ENCODE measurements around the gene KDM3A. TPM values are rescaled to one million over a fixed set of nuclear protein-coding genes. Genes with fewer than 3 reads are reported as not detected.

Gene KDM3A
- total and polyA plus RNA-seq, 2 experiments from 2014 or later, result 8.9 to 21.8 TPM

GRCh38 chr2:86512034-86512433, 70.9 kb downstream of the KDM3A start:
- Mint-ChIP-seq H3K36me3 (ENCODE audit: low read depth) (peaks cover 18% of the 10 kb centered on the region), H3K27me3 (ENCODE audit: insufficient read depth, low read depth, poor library complexity) (no peaks in the 10 kb centered on the region), H3K9me3 (no peaks in the 10 kb centered on the region), H3K27ac (no peak overlapping the region), H3K4me3 (no peak overlapping the region), H3K4me1 (no peaks in the 10 kb centered on the region)
- DNase-seq (ENCODE audit: low spot score) (peak; percentile 4), ATAC-seq (no peak)
- Histone ChIP-seq H3K27ac (ENCODE audit: low read depth) (no peak overlapping the region), H3K36me3 (ENCODE audit: insufficient read depth) (no peaks in the 10 kb centered on the region), H4K20me1 (replicated peaks; ENCODE audit: insufficient read depth) (peaks cover 3% of the 10 kb centered on the region; the same call in 1 of the 2 replicates), H3K9me2 (ENCODE audit: insufficient read depth) (no peaks in the 10 kb centered on the region), H3K4me2 (no peak overlapping the region), H3F3A (replicated peaks; ENCODE audit: low read depth) (no peaks in the 10 kb centered on the region), H3K27me3 (ENCODE audit: insufficient read depth) (no peaks in the 10 kb centered on the region), H2AFZ (no peak overlapping the region), H3K4me1 (ENCODE audit: insufficient read depth) (no peaks in the 10 kb centered on the region), H3K79me2 (replicated peaks; ENCODE audit: insufficient read depth) (no peaks in the 10 kb centered on the region), H3K4me3 (no peak overlapping the region)
- TF ChIP-seq REST (IDR thresholded peaks at IDR 0.05; ENCODE audit: unreplicated experiment), result no peak
- TF ChIP-seq, protein P1, sequence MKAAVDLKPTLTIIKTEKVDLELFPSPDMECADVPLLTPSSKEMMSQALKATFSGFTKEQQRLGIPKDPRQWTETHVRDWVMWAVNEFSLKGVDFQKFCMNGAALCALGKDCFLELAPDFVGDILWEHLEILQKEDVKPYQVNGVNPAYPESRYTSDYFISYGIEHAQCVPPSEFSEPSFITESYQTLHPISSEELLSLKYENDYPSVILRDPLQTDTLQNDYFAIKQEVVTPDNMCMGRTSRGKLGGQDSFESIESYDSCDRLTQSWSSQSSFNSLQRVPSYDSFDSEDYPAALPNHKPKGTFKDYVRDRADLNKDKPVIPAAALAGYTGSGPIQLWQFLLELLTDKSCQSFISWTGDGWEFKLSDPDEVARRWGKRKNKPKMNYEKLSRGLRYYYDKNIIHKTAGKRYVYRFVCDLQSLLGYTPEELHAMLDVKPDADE (IDR thresholded peaks at IDR 0.05), result no peak
- no peak for TF ChIP-seq EZH2phosphoT487 (IDR thresholded peaks at IDR 0.05; ENCODE audit: unreplicated experiment)
- TF ChIP-seq ZNF114 (CRISPR knock-in tag; IDR thresholded peaks at IDR 0.05), result no peak
- no peak for TF ChIP-seq POLR2AphosphoS5 (IDR thresholded peaks at IDR 0.05; ENCODE audit: low read depth)
- TF ChIP-seq STAT1 (IDR thresholded peaks at IDR 0.05; ENCODE audit: unreplicated experiment), result no peak
- TF ChIP-seq, protein P2, sequence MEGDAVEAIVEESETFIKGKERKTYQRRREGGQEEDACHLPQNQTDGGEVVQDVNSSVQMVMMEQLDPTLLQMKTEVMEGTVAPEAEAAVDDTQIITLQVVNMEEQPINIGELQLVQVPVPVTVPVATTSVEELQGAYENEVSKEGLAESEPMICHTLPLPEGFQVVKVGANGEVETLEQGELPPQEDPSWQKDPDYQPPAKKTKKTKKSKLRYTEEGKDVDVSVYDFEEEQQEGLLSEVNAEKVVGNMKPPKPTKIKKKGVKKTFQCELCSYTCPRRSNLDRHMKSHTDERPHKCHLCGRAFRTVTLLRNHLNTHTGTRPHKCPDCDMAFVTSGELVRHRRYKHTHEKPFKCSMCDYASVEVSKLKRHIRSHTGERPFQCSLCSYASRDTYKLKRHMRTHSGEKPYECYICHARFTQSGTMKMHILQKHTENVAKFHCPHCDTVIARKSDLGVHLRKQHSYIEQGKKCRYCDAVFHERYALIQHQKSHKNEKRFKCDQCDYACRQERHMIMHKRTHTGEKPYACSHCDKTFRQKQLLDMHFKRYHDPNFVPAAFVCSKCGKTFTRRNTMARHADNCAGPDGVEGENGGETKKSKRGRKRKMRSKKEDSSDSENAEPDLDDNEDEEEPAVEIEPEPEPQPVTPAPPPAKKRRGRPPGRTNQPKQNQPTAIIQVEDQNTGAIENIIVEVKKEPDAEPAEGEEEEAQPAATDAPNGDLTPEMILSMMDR (conservative IDR thresholded peaks at IDR 0.05; ENCODE audit: low read depth in 2 of 2), result no peak
- no peak for TF ChIP-seq NANOG (IDR thresholded peaks at IDR 0.05; ENCODE audit: borderline replicate concordance)
- TF ChIP-seq JUNB (IDR thresholded peaks at IDR 0.05; ENCODE audit: unreplicated experiment), result no peak
- no peak for TF ChIP-seq ZNF331 (CRISPR knock-in tag; IDR thresholded peaks at IDR 0.05; ENCODE audit: low read depth)

GRCh38 chr2:86512892-86513291, 71.7 kb downstream of the KDM3A start:
- Mint-ChIP-seq H3K4me3 (no peak overlapping the region), H3K27me3 (ENCODE audit: insufficient read depth, low read depth, poor library complexity) (no peaks in the 10 kb centered on the region), H3K9me3 (no peaks in the 10 kb centered on the region), H3K4me1 (no peaks in the 10 kb centered on the region), H3K36me3 (ENCODE audit: low read depth) (peaks cover 18% of the 10 kb centered on the region), H3K27ac (no peak overlapping the region)
- H3K9me2 ChIP-seq (ENCODE audit: insufficient read depth), result no peaks in the 10 kb centered on the region
- no peaks in the 10 kb centered on the region for H3F3A ChIP-seq (replicated peaks; ENCODE audit: low read depth)
- DNase-seq (ENCODE audit: low spot score), result no peak
- H3K36me3 ChIP-seq (ENCODE audit: insufficient read depth), result no peaks in the 10 kb centered on the region
- no peaks in the 10 kb centered on the region for H3K27me3 ChIP-seq (ENCODE audit: insufficient read depth)
- no peak overlapping the region for H2AFZ ChIP-seq
- H4K20me1 ChIP-seq (replicated peaks; ENCODE audit: insufficient read depth), result 0 out of 2 replicates have a peak, but pooled peaks cover 3% of the 10 kb centered on the region
- no peaks in the 10 kb centered on the region for H3K4me1 ChIP-seq (ENCODE audit: insufficient read depth)
- no peaks in the 10 kb centered on the region for H3K79me2 ChIP-seq (replicated peaks; ENCODE audit: insufficient read depth)
- no peak for ATAC-seq
- H3K27ac ChIP-seq (ENCODE audit: low read depth), result no peak overlapping the region
- H3K4me2 ChIP-seq, result no peak overlapping the region
- H3K4me3 ChIP-seq, result no peak overlapping the region
- TF ChIP-seq ZNF114 (CRISPR knock-in tag; IDR thresholded peaks at IDR 0.05) (no peak), ZNF331 (CRISPR knock-in tag; IDR thresholded peaks at IDR 0.05; ENCODE audit: low read depth) (no peak)
